Stomach (tissue), 4 donors: ENCODE measurements around the gene IMMT.

ENCODE experiments used
- POLR2AphosphoS5 ChIP-seq, 3 donors: sonication (generic); formaldehyde crosslinking; IDR thresholded peaks; one replicate each; pipeline ENCODE4 v1.6.1; 2016; ENCODE audit warnings: antibody characterized with exemption in 3 of 3
- TF ChIP-seq, protein P1 (sequence below), 7 experiments: fragments of 450-650 bp in 4 of 7; fragments of 200-600 bp in 3 of 7; sonication (generic) in 3 of 7; IDR thresholded peaks; one replicate each; pipeline ENCODE4 v1.5.1; 2016 to 2019; ENCODE audit warnings: antibody characterized with exemption in 7 of 7, control low read depth in 2 of 7, mild to moderate bottlenecking in 1 of 7

DNA sequence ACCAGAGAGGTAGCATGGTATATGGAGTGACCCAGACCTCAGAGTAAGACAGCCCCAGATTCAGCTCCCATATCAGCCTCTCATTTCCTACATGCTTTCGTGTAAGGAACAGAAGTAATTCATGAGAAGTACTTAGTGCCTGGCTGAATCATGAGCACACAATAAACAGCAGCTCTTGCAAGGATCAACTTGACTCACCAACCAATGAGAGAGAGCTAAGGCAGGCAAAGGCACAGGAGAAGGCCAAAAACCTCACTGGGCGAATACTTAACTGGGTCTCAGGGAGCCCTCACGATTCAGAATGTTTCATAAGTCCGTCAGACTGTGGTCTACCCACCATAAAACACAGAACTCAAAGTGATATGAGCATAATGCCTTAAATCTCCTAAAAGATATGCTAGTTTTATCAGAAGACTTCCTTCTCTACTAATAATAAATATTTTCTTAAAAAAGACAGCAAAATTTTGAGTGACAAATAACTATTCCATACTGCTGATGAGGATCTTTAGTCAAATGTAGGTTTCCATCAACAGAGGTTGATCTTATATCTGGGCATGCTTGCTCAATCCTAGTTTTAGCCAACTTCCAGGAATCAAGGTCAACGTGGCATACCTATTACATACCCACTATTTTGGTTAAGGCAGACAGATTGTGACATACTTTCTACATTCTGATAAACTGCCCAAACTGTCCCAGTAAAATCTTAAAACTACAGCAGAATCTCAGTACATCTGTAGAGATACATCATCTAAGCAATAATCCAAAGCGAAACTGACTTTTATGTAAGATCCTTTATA is 34.9 kb downstream of the IMMT start:
- TF ChIP-seq, protein P1, sequence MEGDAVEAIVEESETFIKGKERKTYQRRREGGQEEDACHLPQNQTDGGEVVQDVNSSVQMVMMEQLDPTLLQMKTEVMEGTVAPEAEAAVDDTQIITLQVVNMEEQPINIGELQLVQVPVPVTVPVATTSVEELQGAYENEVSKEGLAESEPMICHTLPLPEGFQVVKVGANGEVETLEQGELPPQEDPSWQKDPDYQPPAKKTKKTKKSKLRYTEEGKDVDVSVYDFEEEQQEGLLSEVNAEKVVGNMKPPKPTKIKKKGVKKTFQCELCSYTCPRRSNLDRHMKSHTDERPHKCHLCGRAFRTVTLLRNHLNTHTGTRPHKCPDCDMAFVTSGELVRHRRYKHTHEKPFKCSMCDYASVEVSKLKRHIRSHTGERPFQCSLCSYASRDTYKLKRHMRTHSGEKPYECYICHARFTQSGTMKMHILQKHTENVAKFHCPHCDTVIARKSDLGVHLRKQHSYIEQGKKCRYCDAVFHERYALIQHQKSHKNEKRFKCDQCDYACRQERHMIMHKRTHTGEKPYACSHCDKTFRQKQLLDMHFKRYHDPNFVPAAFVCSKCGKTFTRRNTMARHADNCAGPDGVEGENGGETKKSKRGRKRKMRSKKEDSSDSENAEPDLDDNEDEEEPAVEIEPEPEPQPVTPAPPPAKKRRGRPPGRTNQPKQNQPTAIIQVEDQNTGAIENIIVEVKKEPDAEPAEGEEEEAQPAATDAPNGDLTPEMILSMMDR (IDR thresholded peaks at IDR 0.05), result no peak
- TF ChIP-seq POLR2AphosphoS5 (IDR thresholded peaks at IDR 0.05), result no peak
